ENCODE data around the gene GDPD3.

DNA sequence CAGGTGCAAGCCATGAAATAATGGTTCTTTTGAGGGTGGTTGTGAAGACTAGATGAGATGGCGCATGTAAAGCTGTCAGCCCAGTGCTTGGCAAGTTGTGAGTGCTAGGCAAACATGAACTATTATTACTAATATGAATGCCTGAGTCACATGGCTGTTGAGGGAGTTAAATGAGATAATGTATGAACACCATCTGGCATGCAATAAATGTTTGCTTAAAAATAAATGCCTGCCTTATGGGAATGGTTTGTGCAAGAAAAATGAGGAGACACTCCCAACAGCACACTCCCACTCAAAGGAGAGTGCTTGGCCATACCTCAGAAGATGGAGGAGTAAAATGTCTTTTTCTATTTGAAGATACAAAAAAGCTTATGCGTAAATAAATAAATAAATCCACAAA, 6.1 kb upstream of the GDPD3 start:
- TF ChIP-seq, protein P1, sequence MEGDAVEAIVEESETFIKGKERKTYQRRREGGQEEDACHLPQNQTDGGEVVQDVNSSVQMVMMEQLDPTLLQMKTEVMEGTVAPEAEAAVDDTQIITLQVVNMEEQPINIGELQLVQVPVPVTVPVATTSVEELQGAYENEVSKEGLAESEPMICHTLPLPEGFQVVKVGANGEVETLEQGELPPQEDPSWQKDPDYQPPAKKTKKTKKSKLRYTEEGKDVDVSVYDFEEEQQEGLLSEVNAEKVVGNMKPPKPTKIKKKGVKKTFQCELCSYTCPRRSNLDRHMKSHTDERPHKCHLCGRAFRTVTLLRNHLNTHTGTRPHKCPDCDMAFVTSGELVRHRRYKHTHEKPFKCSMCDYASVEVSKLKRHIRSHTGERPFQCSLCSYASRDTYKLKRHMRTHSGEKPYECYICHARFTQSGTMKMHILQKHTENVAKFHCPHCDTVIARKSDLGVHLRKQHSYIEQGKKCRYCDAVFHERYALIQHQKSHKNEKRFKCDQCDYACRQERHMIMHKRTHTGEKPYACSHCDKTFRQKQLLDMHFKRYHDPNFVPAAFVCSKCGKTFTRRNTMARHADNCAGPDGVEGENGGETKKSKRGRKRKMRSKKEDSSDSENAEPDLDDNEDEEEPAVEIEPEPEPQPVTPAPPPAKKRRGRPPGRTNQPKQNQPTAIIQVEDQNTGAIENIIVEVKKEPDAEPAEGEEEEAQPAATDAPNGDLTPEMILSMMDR (conservative IDR thresholded peaks at IDR 0.05; ENCODE audit: low read depth in 2 of 2), result no peak
- TF ChIP-seq EZH2 (IDR thresholded peaks at IDR 0.05; ENCODE audit: low read depth, unreplicated experiment) (no peak), POLR2AphosphoS5 (IDR thresholded peaks at IDR 0.05; ENCODE audit: low read depth) (no peak), JUNB (IDR thresholded peaks at IDR 0.05; ENCODE audit: unreplicated experiment) (no peak), CREB1 (CRISPR knock-in tag; IDR thresholded peaks at IDR 0.05; ENCODE audit: low read depth) (no peak), NANOG (IDR thresholded peaks at IDR 0.05; ENCODE audit: borderline replicate concordance) (no peak), EZH2phosphoT487 (IDR thresholded peaks at IDR 0.05; ENCODE audit: unreplicated experiment) (no peak), ZNF331 (CRISPR knock-in tag; IDR thresholded peaks at IDR 0.05; ENCODE audit: low read depth) (no peak)
